ENCODE measurements around the gene TECR.

- TF ChIP-seq CTCF (IDR thresholded peaks at IDR 0.05): no peak
- TF ChIP-seq POLR2AphosphoS5 (IDR thresholded peaks at IDR 0.05): no peak
Measured at GRCh38 chr19:14502334-14503092, 26.9 kb upstream of the TECR start.

Measured in suprapubic skin (tissue), 3 donors.